HUES64 (cell line): ENCODE measurements around the gene GOT1.

Experiments used
- H3K27ac ChIP-seq: 2 replicates; pipeline ENCODE4 v1.7.0; 2013; ENCODE audit warnings: low read depth, low read length, inconsistent platforms
- H3K27me3 ChIP-seq: 2 replicates; pipeline ENCODE4 v1.6.1; 2013; ENCODE audit warnings: mild to moderate bottlenecking, low read length; ENCODE audit not compliant: insufficient read depth
- H3K36me3 ChIP-seq: 2 replicates; pipeline ENCODE4 v1.6.1; 2013; ENCODE audit warnings: mild to moderate bottlenecking, low read length; ENCODE audit not compliant: insufficient read depth
- H3K4me1 ChIP-seq: 2 replicates; pipeline ENCODE4 v1.6.1; 2013; ENCODE audit warnings: mild to moderate bottlenecking, low read length, moderate library complexity; ENCODE audit not compliant: insufficient read depth
- H3K4me3 ChIP-seq: 2 replicates; pipeline ENCODE4 v1.5.1; 2013; ENCODE audit warnings: mild to moderate bottlenecking, low read length, moderate library complexity
- H3K9ac ChIP-seq: 2 replicates; pipeline ENCODE4 v1.6.1; 2013; ENCODE audit warnings: mild to moderate bottlenecking, low read depth, low read length
- H3K9me3 ChIP-seq: 2 replicates; pipeline ENCODE4 v1.6.1; 2013; ENCODE audit warnings: low read depth, low read length; ENCODE audit not compliant: insufficient read depth
- WGBS: fragments of 150-250, 120-280 bp; methylation state at CpG from one replicate; pipeline ENCODE4 v1.1.7; 2013; ENCODE audit warnings: missing lambda C conversion rate; 5-methylcytosine and 5-hydroxymethylcytosine counted together

Gene GOT1

DNA sequence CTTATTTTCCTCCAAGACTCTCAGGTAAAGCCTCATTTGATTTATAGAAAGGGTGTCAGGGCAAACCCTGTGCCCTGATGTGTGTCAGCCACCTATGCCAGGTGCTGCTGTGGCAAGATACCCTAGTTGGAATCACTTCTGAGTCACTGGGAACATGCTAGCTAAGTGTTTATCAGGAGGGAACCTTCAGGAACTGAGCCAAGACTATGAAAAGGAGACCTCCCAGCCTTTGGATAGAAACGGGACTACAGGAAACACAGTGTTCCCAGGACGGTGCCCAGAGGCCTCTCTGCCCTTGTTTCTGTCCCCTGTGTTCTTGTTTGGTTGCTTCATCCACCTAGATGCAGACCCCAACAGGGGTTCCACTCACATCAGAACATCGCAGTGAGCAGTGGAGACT is 72.7 kb downstream of the GOT1 start:
- H3K4me3 ChIP-seq: no peak overlapping the region
- H3K9ac ChIP-seq: no peak overlapping the region
- 60% methylated on average over 3 of the region's 3 CpGs for WGBS
- no peaks in the 10 kb centered on the region for H3K9me3 ChIP-seq
- H3K4me1 ChIP-seq: peaks cover 17% of the 10 kb centered on the region
- 0 out of 2 replicates have a peak, but pooled peaks cover 4% of the 10 kb centered on the region for H3K27me3 ChIP-seq
- H3K36me3 ChIP-seq: no peaks in the 10 kb centered on the region
- H3K27ac ChIP-seq: peak overlapping the region; percentile 11; the same call in 1 of the 2 replicates

DNA sequence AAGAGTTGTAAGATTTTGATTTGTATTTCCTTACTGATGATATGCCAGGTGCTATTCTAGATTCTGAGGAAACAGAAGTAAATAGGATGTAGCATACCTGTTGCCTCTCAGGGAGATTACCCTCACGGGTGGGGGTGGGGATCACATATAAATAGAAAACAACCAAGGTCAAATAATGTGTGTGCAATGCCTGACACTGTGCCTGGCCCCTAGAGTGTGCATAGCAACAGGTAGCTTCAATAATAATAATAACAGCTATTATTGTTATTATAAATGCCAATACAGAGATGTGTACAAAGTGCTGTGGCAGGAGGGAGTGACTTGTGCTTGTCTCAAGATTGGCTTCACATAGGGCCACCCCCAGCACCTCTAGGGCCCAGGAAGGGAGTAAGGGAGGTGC is 77.2 kb downstream of the GOT1 start:
- no CpG with 5 or more reads among the region's 1 CpG for WGBS
- Histone ChIP-seq H3K27me3 (0 out of 2 replicates have a peak, but pooled peaks cover 4% of the 10 kb centered on the region), H3K27ac (no peak overlapping the region), H3K4me1 (peaks cover 6% of the 10 kb centered on the region), H3K36me3 (no peaks in the 10 kb centered on the region), H3K9me3 (no peaks in the 10 kb centered on the region), H3K4me3 (no peak overlapping the region), H3K9ac (no peak overlapping the region)

DNA sequence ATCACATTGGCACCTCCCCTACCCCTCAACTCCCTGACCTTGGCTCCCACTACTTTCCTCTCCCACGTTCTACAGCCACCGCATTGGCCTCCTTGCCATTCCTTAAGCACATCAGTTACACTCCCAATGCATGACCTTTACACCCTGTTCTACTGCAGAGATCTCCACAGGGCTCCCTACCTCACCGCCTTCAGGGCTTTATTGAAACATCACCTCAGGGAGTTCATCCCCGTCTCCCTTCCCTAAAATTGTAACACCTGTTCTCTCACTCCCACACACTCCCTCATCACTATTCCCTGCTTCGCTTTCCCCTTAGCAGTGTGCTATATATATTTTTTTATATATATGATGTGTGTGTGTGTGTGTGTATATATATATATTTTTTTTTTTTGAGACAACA is 82.8 kb downstream of the GOT1 start:
- 0 out of 2 replicates have a peak, but pooled peaks cover 4% of the 10 kb centered on the region for H3K4me1 ChIP-seq
- H3K27ac ChIP-seq: no peak overlapping the region
- no peaks in the 10 kb centered on the region for H3K27me3 ChIP-seq
- no peak overlapping the region for H3K4me3 ChIP-seq
- no peaks in the 10 kb centered on the region for H3K36me3 ChIP-seq
- no peaks in the 10 kb centered on the region for H3K9me3 ChIP-seq
- no peak overlapping the region for H3K9ac ChIP-seq
- WGBS: 82% methylated on average over 4 of the region's 5 CpGs
